HL-60 (cell line): ENCODE data around the gene PCED1B.

Experiments used
- TF ChIP-seq, protein P1 (sequence below): IDR thresholded peaks from one replicate; pipeline ENCODE4 v1.5.1; 2011; ENCODE audit warnings: low read length, control low read depth, inconsistent platforms; ENCODE audit not compliant: insufficient read depth
- TF ChIP-seq, protein P2 (sequence below): IDR thresholded peaks from 2 replicates; pipeline ENCODE4 v1.6.1; 2012; ENCODE audit warnings: low read depth; ENCODE audit not compliant: insufficient replicate concordance

DNA sequence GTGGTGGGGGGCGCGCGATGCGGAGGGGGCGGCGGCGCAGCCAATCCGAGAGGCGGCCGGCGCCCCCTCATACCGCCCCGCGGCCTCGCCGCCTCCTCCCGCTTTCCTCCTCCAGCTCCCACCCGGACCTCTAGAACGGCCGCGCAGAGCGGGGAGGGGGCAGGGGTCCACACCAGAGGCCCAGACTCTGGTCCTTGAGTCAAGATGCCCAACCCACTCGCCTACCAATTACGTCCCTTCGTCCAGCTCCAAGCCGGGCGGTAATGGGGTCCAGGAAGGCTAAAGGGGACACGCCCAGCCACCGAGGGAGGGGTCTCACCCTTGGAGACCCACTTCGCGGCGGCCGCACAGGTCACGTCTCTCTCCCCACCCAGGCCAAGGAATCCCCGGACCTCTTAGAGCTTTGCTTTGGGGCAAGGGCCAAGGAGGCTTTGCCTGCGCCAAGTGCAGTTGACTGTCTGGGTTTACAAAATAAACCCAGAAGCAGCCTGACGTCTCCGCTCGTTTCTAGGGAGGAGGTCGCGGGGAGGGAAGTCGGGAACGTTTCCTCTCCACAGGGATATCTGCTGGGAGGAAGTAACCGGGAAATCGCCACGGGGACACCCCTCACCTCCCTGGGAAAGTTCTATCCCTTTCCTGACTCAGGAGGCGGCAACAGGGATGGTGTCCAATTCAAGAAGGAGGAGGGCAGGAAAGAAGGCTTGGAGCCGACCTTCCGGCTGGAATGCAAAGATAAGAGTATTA, 732 bp downstream of the PCED1B start:
- TF ChIP-seq, protein P1, sequence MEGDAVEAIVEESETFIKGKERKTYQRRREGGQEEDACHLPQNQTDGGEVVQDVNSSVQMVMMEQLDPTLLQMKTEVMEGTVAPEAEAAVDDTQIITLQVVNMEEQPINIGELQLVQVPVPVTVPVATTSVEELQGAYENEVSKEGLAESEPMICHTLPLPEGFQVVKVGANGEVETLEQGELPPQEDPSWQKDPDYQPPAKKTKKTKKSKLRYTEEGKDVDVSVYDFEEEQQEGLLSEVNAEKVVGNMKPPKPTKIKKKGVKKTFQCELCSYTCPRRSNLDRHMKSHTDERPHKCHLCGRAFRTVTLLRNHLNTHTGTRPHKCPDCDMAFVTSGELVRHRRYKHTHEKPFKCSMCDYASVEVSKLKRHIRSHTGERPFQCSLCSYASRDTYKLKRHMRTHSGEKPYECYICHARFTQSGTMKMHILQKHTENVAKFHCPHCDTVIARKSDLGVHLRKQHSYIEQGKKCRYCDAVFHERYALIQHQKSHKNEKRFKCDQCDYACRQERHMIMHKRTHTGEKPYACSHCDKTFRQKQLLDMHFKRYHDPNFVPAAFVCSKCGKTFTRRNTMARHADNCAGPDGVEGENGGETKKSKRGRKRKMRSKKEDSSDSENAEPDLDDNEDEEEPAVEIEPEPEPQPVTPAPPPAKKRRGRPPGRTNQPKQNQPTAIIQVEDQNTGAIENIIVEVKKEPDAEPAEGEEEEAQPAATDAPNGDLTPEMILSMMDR, result no peak
- TF ChIP-seq, protein P2, sequence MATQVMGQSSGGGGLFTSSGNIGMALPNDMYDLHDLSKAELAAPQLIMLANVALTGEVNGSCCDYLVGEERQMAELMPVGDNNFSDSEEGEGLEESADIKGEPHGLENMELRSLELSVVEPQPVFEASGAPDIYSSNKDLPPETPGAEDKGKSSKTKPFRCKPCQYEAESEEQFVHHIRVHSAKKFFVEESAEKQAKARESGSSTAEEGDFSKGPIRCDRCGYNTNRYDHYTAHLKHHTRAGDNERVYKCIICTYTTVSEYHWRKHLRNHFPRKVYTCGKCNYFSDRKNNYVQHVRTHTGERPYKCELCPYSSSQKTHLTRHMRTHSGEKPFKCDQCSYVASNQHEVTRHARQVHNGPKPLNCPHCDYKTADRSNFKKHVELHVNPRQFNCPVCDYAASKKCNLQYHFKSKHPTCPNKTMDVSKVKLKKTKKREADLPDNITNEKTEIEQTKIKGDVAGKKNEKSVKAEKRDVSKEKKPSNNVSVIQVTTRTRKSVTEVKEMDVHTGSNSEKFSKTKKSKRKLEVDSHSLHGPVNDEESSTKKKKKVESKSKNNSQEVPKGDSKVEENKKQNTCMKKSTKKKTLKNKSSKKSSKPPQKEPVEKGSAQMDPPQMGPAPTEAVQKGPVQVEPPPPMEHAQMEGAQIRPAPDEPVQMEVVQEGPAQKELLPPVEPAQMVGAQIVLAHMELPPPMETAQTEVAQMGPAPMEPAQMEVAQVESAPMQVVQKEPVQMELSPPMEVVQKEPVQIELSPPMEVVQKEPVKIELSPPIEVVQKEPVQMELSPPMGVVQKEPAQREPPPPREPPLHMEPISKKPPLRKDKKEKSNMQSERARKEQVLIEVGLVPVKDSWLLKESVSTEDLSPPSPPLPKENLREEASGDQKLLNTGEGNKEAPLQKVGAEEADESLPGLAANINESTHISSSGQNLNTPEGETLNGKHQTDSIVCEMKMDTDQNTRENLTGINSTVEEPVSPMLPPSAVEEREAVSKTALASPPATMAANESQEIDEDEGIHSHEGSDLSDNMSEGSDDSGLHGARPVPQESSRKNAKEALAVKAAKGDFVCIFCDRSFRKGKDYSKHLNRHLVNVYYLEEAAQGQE, result no peak
